HEK293 (cell line): ENCODE measurements around the gene FAM168A.

Experiments
- CTCF ChIA-PET: fragments of 350-600 bp; formaldehyde crosslinking; extraction: SDS; loops from one replicate; lab custom pipeline; 2021; ENCODE audit warnings: antibody characterized with exemption; lab: Yijun Ruan, JAX
- POLR2A ChIA-PET: fragments of 300-600 bp; formaldehyde crosslinking; extraction: SDS; loops from one replicate; lab custom pipeline; 2020; ENCODE audit warnings: antibody characterized with exemption, inconsistent platforms; lab: Yijun Ruan, JAX
- H3K27ac ChIP-seq: fragments of 200-500 bp; sonication (Bioruptor generic); 2 replicates; pipeline ENCODE4 v1.5.1; 2014; ENCODE audit warnings: low read depth, low read length, control low read depth, inconsistent platforms; ENCODE audit errors: extremely low read depth
- H3K36me3 ChIP-seq, 2 experiments: fragments of 200-500 bp in 1 of 2; sonication (Bioruptor generic) in 1 of 2; 1 replicate in 1 of 2; 2 replicates in 1 of 2; pipeline ENCODE4 v1.5.1; 2014 to 2017; ENCODE audit warnings: inconsistent platforms in 2 of 2, low read length in 2 of 2; ENCODE audit not compliant: control insufficient read depth in 2 of 2, insufficient read depth in 1 of 2
- H3K4me1 ChIP-seq: fragments of 200-500 bp; sonication (Bioruptor generic); 2 replicates; pipeline ENCODE4 v1.5.1; 2014; ENCODE audit warnings: mild to moderate bottlenecking, low read length, inconsistent platforms; ENCODE audit not compliant: control insufficient read depth, insufficient read depth
- H3K4me3 ChIP-seq: 2 replicates; pipeline ENCODE4 v1.5.1; 2011; ENCODE audit warnings: low read depth, mild to moderate bottlenecking, control low read depth, low read length, moderate library complexity
- H3K9me3 ChIP-seq: fragments of 200-500 bp; sonication (Bioruptor generic); 2 replicates; pipeline ENCODE4 v1.5.1; 2014; ENCODE audit warnings: low read depth, low read length, inconsistent platforms; ENCODE audit not compliant: control insufficient read depth, insufficient read depth
- CTCF ChIP-seq: fragments of 450-650 bp; formaldehyde crosslinking; IDR thresholded peaks from 2 replicates; pipeline ENCODE4 v1.5.1; 2016; ENCODE audit warnings: missing biosample characterization, missing genetic modification characterization
- INSM2 ChIP-seq: fragments of 450-650 bp; formaldehyde crosslinking; IDR thresholded peaks from 2 replicates; pipeline ENCODE4 v1.5.1; 2016; ENCODE audit warnings: missing biosample characterization, missing genetic modification characterization
- KLF16 ChIP-seq: fragments of 450-650 bp; formaldehyde crosslinking; IDR thresholded peaks from 2 replicates; pipeline ENCODE4 v1.5.1; 2017; ENCODE audit warnings: missing biosample characterization, missing genetic modification characterization
- PRDM6 ChIP-seq: fragments of 450-650 bp; formaldehyde crosslinking; IDR thresholded peaks from 2 replicates; pipeline ENCODE4 v1.5.1; 2017; ENCODE audit warnings: missing biosample characterization, missing genetic modification characterization
- SCRT2 ChIP-seq: fragments of 450-650 bp; formaldehyde crosslinking; IDR thresholded peaks from 2 replicates; pipeline ENCODE4 v1.5.1; 2016; ENCODE audit warnings: missing biosample characterization, missing genetic modification characterization
- ZBTB17 ChIP-seq: fragments of 450-650 bp; formaldehyde crosslinking; IDR thresholded peaks from 2 replicates; pipeline ENCODE4 v1.5.1; 2016; ENCODE audit warnings: missing biosample characterization, missing genetic modification characterization
- ZBTB20 ChIP-seq: fragments of 450-650 bp; formaldehyde crosslinking; IDR thresholded peaks from 2 replicates; pipeline ENCODE4 v1.5.1; 2016; ENCODE audit warnings: missing biosample characterization, missing genetic modification characterization
- ZBTB8A ChIP-seq: fragments of 450-650 bp; formaldehyde crosslinking; IDR thresholded peaks from 2 replicates; pipeline ENCODE4 v1.5.1; 2016; ENCODE audit warnings: missing biosample characterization, missing genetic modification characterization
- ZFP69B ChIP-seq: fragments of 450-650 bp; formaldehyde crosslinking; IDR thresholded peaks from 2 replicates; pipeline ENCODE4 v1.5.1; 2016; ENCODE audit warnings: missing biosample characterization, missing genetic modification characterization
- ZNF155 ChIP-seq: fragments of 450-650 bp; formaldehyde crosslinking; IDR thresholded peaks from 2 replicates; pipeline ENCODE4 v1.5.1; 2016; ENCODE audit warnings: missing biosample characterization, missing genetic modification characterization
- ZNF202 ChIP-seq: fragments of 450-650 bp; formaldehyde crosslinking; IDR thresholded peaks from 2 replicates; pipeline ENCODE4 v1.5.1; 2016; ENCODE audit warnings: missing biosample characterization, missing genetic modification characterization, borderline replicate concordance
- ZNF214 ChIP-seq: fragments of 450-650 bp; formaldehyde crosslinking; IDR thresholded peaks from 2 replicates; pipeline ENCODE4 v1.5.1; 2017; ENCODE audit warnings: missing biosample characterization, mild to moderate bottlenecking, missing genetic modification characterization, borderline replicate concordance
- ZNF518A ChIP-seq: fragments of 450-650 bp; formaldehyde crosslinking; conservative IDR thresholded peaks from 2 replicates; pipeline ENCODE4 v1.5.1; 2016; ENCODE audit warnings: low read depth, missing biosample characterization, missing genetic modification characterization
- ZNF623 ChIP-seq: fragments of 450-650 bp; formaldehyde crosslinking; IDR thresholded peaks from 2 replicates; pipeline ENCODE4 v1.5.1; 2016; ENCODE audit warnings: missing biosample characterization, missing genetic modification characterization
- ZNF629 ChIP-seq: fragments of 450-650 bp; formaldehyde crosslinking; IDR thresholded peaks from 2 replicates; pipeline ENCODE4 v1.5.1; 2017; ENCODE audit warnings: missing biosample characterization, missing genetic modification characterization
- ZNF660 ChIP-seq: fragments of 450-650 bp; IDR thresholded peaks from 2 replicates; pipeline ENCODE4 v1.5.1; 2018; ENCODE audit warnings: missing biosample characterization, mild to moderate bottlenecking, missing genetic modification characterization
- ZNF664 ChIP-seq: fragments of 450-650 bp; formaldehyde crosslinking; IDR thresholded peaks from 2 replicates; pipeline ENCODE4 v1.5.1; 2016; ENCODE audit warnings: missing biosample characterization, missing genetic modification characterization
- ZNF747 ChIP-seq: fragments of 450-650 bp; formaldehyde crosslinking; IDR thresholded peaks from 2 replicates; pipeline ENCODE4 v1.5.1; 2016; ENCODE audit warnings: missing biosample characterization, missing genetic modification characterization
- TF ChIP-seq, protein P1 (sequence below): fragments of 450-650 bp; formaldehyde crosslinking; IDR thresholded peaks from 2 replicates; pipeline ENCODE4 v1.5.1; 2016; ENCODE audit warnings: missing biosample characterization, missing genetic modification characterization
- TF ChIP-seq, protein P2 (sequence below): fragments of 450-650 bp; formaldehyde crosslinking; IDR thresholded peaks from 2 replicates; pipeline ENCODE4 v1.5.1; 2017; ENCODE audit warnings: missing biosample characterization, missing genetic modification characterization

FAM168A gene

DNA sequence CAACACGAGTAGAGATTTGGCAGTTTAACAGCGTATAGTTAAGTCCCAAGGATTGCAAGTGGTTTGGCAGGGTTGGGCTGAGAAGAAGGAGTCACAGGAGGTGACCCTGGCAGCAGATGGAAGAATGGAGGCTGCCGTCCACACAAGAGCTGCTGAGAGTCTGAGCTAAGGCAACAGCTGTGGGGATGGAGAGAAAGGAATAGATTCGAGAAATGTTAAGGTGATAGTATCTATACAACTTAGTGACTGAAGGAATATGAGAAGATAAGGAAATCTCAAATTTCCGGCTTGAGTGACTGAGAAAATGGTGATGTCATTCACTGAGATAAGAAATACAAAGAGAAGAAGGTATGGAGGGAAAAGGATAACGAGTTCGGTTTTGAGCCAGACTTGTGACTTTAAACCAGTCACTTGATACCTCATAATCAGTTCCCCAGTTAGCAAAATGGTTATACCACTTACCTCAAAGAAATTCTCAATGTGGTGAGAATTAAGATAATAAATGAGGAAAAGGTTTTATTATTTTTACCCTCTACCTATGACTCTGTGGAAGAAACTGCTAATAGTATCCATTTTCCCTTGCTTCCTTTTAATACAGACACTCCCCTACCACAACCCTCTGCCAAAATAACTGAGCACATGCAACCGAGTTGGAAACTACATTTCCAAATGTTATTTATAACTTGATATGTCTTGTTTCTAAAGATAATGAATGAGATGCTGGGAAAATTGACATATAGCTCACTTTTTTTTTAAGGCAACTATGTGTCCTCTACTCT, 30.7 kb downstream of the FAM168A start (continued):
- TF ChIP-seq, protein P1, sequence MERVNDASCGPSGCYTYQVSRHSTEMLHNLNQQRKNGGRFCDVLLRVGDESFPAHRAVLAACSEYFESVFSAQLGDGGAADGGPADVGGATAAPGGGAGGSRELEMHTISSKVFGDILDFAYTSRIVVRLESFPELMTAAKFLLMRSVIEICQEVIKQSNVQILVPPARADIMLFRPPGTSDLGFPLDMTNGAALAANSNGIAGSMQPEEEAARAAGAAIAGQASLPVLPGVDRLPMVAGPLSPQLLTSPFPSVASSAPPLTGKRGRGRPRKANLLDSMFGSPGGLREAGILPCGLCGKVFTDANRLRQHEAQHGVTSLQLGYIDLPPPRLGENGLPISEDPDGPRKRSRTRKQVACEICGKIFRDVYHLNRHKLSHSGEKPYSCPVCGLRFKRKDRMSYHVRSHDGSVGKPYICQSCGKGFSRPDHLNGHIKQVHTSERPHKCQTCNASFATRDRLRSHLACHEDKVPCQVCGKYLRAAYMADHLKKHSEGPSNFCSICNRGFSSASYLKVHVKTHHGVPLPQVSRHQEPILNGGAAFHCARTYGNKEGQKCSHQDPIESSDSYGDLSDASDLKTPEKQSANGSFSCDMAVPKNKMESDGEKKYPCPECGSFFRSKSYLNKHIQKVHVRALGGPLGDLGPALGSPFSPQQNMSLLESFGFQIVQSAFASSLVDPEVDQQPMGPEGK (tag by site-specific recombination) = peak; percentile 64
- 0 out of 2 replicates have a peak, but pooled peaks have one; percentile 29 for TF ChIP-seq ZNF660 (tag by site-specific recombination)
- no peak for TF ChIP-seq ZNF202 (tag by site-specific recombination)
- peak; percentile 29; the same call in 1 of the 2 replicates for TF ChIP-seq ZNF518A (tag by site-specific recombination)
- TF ChIP-seq PRDM6 = peak; percentile 96
- TF ChIP-seq SCRT2 (tag by site-specific recombination) = peak; percentile 54; the same call in 1 of the 2 replicates
- TF ChIP-seq, all 188 proteins: peak for 69

DNA sequence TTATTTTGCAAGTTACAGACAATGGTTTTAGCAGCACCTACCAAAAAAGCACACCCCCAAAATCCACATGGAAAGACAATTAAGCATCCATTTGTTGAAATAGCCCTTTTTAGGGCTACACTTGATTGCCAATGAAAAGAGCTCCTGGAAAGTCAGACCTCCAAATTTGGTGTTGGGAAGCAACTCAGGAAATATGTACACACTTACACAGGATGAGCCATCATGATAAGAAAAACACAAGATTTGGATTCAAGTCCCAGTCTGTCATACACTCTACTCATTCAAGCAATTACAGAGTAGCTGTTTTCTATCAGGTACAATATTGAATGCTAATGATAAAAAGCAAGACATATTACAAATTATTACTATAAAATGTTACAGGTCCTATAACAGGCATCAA, 31.5 kb downstream of the FAM168A start:
- no peaks in the 10 kb centered on the region for H3K9me3 ChIP-seq
- CTCF ChIA-PET = interaction anchor here (0.5 to 0.6 kb wide), 2 partner anchors 9 to 30 kb away, joined by 3 read pairs; no protein-coding TSS in a partner anchor
- POLR2A ChIA-PET = interaction anchor here (1.4 to 2.1 kb wide), 2 partner anchors 32 to 60 kb away, joined by 3 to 7 read pairs; partner anchors contain the start of gene FAM168A
- H3K27ac ChIP-seq = peak overlapping the region; percentile 48; the same call in 1 of the 2 replicates
- H3K4me1 ChIP-seq = peaks cover 23% of the 10 kb centered on the region
- no peak overlapping the region for H3K4me3 ChIP-seq
- H3K36me3 ChIP-seq = no peaks in the 10 kb centered on the region
- no peak for TF ChIP-seq ZNF623 (tag by site-specific recombination)
- TF ChIP-seq ZBTB17 = no peak
- TF ChIP-seq ZNF747 (tag by site-specific recombination) = no peak
- no peak for TF ChIP-seq ZFP69B (tag by site-specific recombination)
- no peak for TF ChIP-seq CTCF (tag by site-specific recombination)
- no peak for TF ChIP-seq ZNF155 (tag by site-specific recombination)
- TF ChIP-seq KLF16 = no peak
- peak; percentile 89 for TF ChIP-seq ZBTB8A (tag by site-specific recombination)
- TF ChIP-seq ZNF214 (tag by site-specific recombination) = no peak
- peak; percentile 14; the same call in 1 of the 2 replicates for TF ChIP-seq ZNF664
- no peak for TF ChIP-seq ZNF629
- no peak for TF ChIP-seq INSM2 (tag by site-specific recombination)
- no peak for TF ChIP-seq ZBTB20
- TF ChIP-seq, protein P2, sequence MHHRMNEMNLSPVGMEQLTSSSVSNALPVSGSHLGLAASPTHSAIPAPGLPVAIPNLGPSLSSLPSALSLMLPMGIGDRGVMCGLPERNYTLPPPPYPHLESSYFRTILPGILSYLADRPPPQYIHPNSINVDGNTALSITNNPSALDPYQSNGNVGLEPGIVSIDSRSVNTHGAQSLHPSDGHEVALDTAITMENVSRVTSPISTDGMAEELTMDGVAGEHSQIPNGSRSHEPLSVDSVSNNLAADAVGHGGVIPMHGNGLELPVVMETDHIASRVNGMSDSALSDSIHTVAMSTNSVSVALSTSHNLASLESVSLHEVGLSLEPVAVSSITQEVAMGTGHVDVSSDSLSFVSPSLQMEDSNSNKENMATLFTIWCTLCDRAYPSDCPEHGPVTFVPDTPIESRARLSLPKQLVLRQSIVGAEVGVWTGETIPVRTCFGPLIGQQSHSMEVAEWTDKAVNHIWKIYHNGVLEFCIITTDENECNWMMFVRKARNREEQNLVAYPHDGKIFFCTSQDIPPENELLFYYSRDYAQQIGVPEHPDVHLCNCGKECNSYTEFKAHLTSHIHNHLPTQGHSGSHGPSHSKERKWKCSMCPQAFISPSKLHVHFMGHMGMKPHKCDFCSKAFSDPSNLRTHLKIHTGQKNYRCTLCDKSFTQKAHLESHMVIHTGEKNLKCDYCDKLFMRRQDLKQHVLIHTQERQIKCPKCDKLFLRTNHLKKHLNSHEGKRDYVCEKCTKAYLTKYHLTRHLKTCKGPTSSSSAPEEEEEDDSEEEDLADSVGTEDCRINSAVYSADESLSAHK (tag by site-specific recombination) = no peak
